ENCODE results near the gene BIVM.

DNA sequence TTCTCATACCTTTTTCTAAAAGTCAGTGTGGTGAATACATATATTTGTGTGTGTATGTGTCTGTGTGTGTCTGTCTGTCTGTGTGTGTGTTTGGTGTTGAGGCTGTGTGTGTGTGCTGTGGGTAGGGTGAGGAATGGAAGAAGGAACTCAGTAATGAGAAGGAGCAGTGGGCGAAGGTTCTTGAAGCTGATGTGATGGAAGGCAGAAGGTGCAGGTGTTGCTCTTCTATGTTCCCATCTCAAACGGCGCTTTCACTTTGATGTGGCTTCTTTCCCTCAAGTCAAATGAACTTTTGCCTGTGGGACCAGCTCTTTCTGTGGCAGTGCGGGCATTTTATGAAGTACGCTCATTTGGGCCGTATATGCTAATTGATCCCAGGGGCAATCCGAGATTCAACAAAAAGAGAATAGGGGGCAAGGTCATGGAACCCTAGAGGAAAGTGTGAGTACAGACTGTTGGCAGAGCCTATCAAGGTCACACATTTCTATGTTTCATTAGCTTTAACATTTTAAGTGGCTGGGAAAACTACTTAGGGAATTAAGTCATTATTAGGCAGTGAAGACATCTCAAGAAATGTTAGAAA is 15.2 kb downstream of the BIVM start:
- TF ChIP-seq ZFP30 (CRISPR knock-in tag; IDR thresholded peaks at IDR 0.05) (no peak), RARB (CRISPR knock-in tag; IDR thresholded peaks at IDR 0.05) (no peak)

Data from SK-N-SH treated with all-trans-retinoic acid at 6 μM for 48 hours (cell line).